ENCODE measurements around the gene TUSC2. TPM values are rescaled to one million over a fixed set of nuclear protein-coding genes. Genes with fewer than 3 reads are reported as not detected.
A peak's percentile ranks its signal among the peaks of the same experiment; 100 is the strongest.

The TUSC2 gene
- total RNA-seq, 3 donors from 2014 or later: 23.8 to 35.7 (median 25.8) TPM

GRCh38 chr3:50295553-50296431 is 32.2 kb downstream of the TUSC2 start:
- ATAC-seq (no peak), DNase-seq (no peak)
- Histone ChIP-seq H3K4me3 (no peak overlapping the region), H3K36me3 (ENCODE audit: low read depth) (peaks cover 6% of the 10 kb centered on the region), H3K9me3 (no peaks in the 10 kb centered on the region), H3K4me1 (ENCODE audit: low read depth) (peaks cover 27% of the 10 kb centered on the region)
- TF ChIP-seq CTCF (IDR thresholded peaks at IDR 0.05): no peak
- intact Hi-C loops (cut with DNase I, micrococcal nuclease): no loop called here

- Histone ChIP-seq H3K36me3 (ENCODE audit: low read depth) (peaks cover 6% of the 10 kb centered on the region), H3K4me3 (no peak overlapping the region), H3K4me1 (ENCODE audit: low read depth) (peaks cover 22% of the 10 kb centered on the region), H3K9me3 (no peaks in the 10 kb centered on the region)
- TF ChIP-seq CTCF (IDR thresholded peaks at IDR 0.05): no peak
- no peak for ATAC-seq
- intact Hi-C loops (cut with DNase I, micrococcal nuclease): no loop called here
- peak in 1 of 3 donors; percentile 38 for DNase-seq
These were observed 33.3 kb downstream of the TUSC2 start for GRCh38 chr3:50294492-50295403.

DNA sequence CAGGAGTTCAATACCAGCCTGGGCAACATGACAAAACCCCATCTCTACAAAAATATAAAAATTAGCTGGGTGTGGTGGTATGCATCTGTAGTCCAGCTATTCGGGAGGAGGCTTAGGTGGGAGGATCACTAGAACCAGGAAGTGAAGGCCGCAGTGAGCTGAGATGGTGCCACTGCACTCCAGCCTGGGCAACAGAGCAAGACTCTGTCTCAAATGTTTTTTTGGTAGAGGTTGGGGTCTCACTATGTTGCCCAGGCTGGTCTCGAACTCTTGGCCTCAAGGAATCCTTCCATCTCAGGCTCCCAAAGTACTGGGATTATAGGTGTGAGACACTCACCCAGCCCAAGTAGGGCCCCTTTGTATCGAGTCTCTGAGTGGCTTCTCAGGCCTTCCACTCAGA is 33.9 kb downstream of the TUSC2 start:
- Histone ChIP-seq H3K9me3 (no peaks in the 10 kb centered on the region), H3K36me3 (ENCODE audit: low read depth) (no peaks in the 10 kb centered on the region), H3K4me3 (no peak overlapping the region), H3K4me1 (ENCODE audit: low read depth) (peaks cover 22% of the 10 kb centered on the region)
- no peak for DNase-seq
- no peak for TF ChIP-seq CTCF (IDR thresholded peaks at IDR 0.05)
- intact Hi-C loops (cut with DNase I, micrococcal nuclease): no loop called here
- ATAC-seq: no peak

DNA sequence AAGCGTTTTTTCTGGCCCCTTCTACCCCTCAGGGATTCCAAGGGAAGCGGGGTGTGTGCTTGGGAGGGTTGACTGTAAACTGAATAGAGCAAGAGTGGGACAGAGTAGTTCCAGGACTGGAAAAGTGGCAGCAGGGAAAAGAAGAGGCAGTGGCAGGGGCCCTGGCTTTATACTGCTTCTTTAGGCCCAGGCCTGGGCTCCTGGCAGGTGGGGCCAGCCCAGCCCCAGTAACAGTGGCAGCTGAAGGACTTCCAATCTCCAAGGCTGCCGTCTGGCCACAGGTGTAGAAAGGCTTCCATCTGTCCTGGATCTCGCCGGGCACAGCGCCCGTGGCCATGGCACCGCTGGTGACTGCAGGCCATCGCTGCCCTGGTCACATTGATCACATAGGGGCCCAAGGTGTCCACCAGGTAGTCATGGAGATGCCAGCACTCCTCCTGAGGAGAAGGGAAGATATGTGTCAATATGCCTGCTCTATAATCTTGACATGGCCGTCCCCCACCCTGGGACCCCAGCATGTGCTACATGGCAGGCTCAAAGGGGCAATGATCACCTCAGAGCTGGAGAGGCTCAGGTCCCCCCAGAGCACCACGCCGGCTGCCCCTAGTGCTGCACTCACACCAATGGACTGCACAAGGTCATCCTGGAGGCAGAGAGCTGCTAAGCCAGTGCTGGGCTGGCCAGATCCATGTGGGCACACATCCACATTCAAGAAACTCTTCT is 34.8 kb downstream of the TUSC2 start:
- ATAC-seq: no peak
- H3K4me3 ChIP-seq: no peak overlapping the region
- peaks cover 17% of the 10 kb centered on the region for H3K4me1 ChIP-seq (ENCODE audit: low read depth)
- no peak for TF ChIP-seq CTCF (IDR thresholded peaks at IDR 0.05)
- DNase-seq: peak in 2 of 3 donors; percentile 51 to 59
- peaks cover 4% of the 10 kb centered on the region for H3K36me3 ChIP-seq (ENCODE audit: low read depth)
- intact Hi-C loops (cut with DNase I, micrococcal nuclease): no loop called here
- H3K9me3 ChIP-seq: no peaks in the 10 kb centered on the region

Measured in mucosa of descending colon (tissue), 3 donors.